VCaP (cell line): ENCODE data around the gene PLS3.

Source experiments
- H3K27ac ChIP-seq: fragments of 450-650 bp; 2 replicates; pipeline ENCODE4 v1.5.1; 2017
- CTCF ChIP-seq: fragments of 450-650 bp; conservative IDR thresholded peaks from 2 replicates; pipeline ENCODE4 v1.5.1; 2017; ENCODE audit warnings: mild to moderate bottlenecking, moderate library complexity

Gene PLS3

GRCh38 chrX:115583496-115584004 lies 22.6 kb downstream of the PLS3 start:
- H3K27ac ChIP-seq, result no peak overlapping the region
- no peak for TF ChIP-seq CTCF

- no peak overlapping the region for H3K27ac ChIP-seq
- TF ChIP-seq CTCF, result no peak
These were observed 23.7 kb downstream of the PLS3 start for GRCh38 chrX:115584696-115585095.

GRCh38 chrX:115588179-115588578 lies 27.2 kb downstream of the PLS3 start:
- no peak for TF ChIP-seq CTCF
- H3K27ac ChIP-seq, result no peak overlapping the region

- H3K27ac ChIP-seq, result no peak overlapping the region
- TF ChIP-seq CTCF, result no peak
These were observed 28.4 kb downstream of the PLS3 start for GRCh38 chrX:115589419-115589818.

- no peak for TF ChIP-seq CTCF
- no peak overlapping the region for H3K27ac ChIP-seq
These were observed 30.4 kb downstream of the PLS3 start for GRCh38 chrX:115591420-115591819.

- TF ChIP-seq CTCF, result no peak
- H3K27ac ChIP-seq, result no peak overlapping the region
These were observed 31.2 kb downstream of the PLS3 start for GRCh38 chrX:115591856-115592842.

- no peak for TF ChIP-seq CTCF
These were observed 32.2 kb downstream of the PLS3 start for GRCh38 chrX:115592997-115593734.

More at GRCh38 chrX:115592997-115593734, 32.2 kb downstream of the PLS3 start:
- no peak overlapping the region for H3K27ac ChIP-seq
